ENCODE results near the gene LMAN1.
A peak's percentile ranks its signal among the peaks of the same experiment; 100 is the strongest.

Gene LMAN1

GRCh38 chr18:59358414-59358711 is 702 bp downstream of the LMAN1 start:
- Histone ChIP-seq H3K4me3 (ENCODE audit: low read length) (peak overlapping the region; percentile 100), H3K36me3 (ENCODE audit: control insufficient read depth, insufficient read depth, low read length, severe bottlenecking) (peaks cover 21% of the 10 kb centered on the region), H3K4me1 (ENCODE audit: control insufficient read depth, insufficient read depth, low read length) (peaks cover 27% of the 10 kb centered on the region), H3K9me3 (ENCODE audit: control insufficient read depth, low read length) (no peaks in the 10 kb centered on the region), H3K9ac (ENCODE audit: low read length) (peak overlapping the region; percentile 99), H3K27me3 (replicated peaks; ENCODE audit: control insufficient read depth, insufficient read depth, low read length) (no peaks in the 10 kb centered on the region)
- DNase-seq (ENCODE audit: low read depth), result peak; percentile 80

- DNase-seq (ENCODE audit: low read depth), result peak; percentile 70
Observed at GRCh38 chr18:59357928-59358327, 1.1 kb downstream of the LMAN1 start.

GRCh38 chr18:59354731-59355130 is 4.3 kb downstream of the LMAN1 start:
- no peak overlapping the region for H3K9ac ChIP-seq (ENCODE audit: low read length)
- no peak overlapping the region for H3K4me3 ChIP-seq (ENCODE audit: low read length)
- H3K9me3 ChIP-seq (ENCODE audit: control insufficient read depth, low read length), result no peaks in the 10 kb centered on the region
- H3K4me1 ChIP-seq (ENCODE audit: control insufficient read depth, insufficient read depth, low read length), result peaks cover 27% of the 10 kb centered on the region
- no peak for DNase-seq (ENCODE audit: low read depth)
- peaks cover 53% of the 10 kb centered on the region for H3K36me3 ChIP-seq (ENCODE audit: control insufficient read depth, insufficient read depth, low read length, severe bottlenecking)
- H3K27me3 ChIP-seq (replicated peaks; ENCODE audit: control insufficient read depth, insufficient read depth, low read length), result no peaks in the 10 kb centered on the region

More at GRCh38 chr18:59357928-59358327, 1.1 kb downstream of the LMAN1 start:
- no peaks in the 10 kb centered on the region for H3K9me3 ChIP-seq (ENCODE audit: control insufficient read depth, low read length)
- peaks cover 27% of the 10 kb centered on the region for H3K4me1 ChIP-seq (ENCODE audit: control insufficient read depth, insufficient read depth, low read length)
- H3K9ac ChIP-seq (ENCODE audit: low read length), result peak overlapping the region; percentile 99
- H3K36me3 ChIP-seq (ENCODE audit: control insufficient read depth, insufficient read depth, low read length, severe bottlenecking), result peaks cover 26% of the 10 kb centered on the region
- no peaks in the 10 kb centered on the region for H3K27me3 ChIP-seq (replicated peaks; ENCODE audit: control insufficient read depth, insufficient read depth, low read length)
- H3K4me3 ChIP-seq (ENCODE audit: low read length), result peak overlapping the region; percentile 100

GRCh38 chr18:59353079-59353680 is 5.9 kb downstream of the LMAN1 start:
- Histone ChIP-seq H3K9ac (ENCODE audit: low read length) (no peak overlapping the region), H3K36me3 (ENCODE audit: control insufficient read depth, insufficient read depth, low read length, severe bottlenecking) (peaks cover 69% of the 10 kb centered on the region)
- DNase-seq (ENCODE audit: low read depth), result no peak

GRCh38 chr18:59352250-59352855 is 6.7 kb downstream of the LMAN1 start:
- no peak for DNase-seq (ENCODE audit: low read depth)
- H3K4me1 ChIP-seq (ENCODE audit: control insufficient read depth, insufficient read depth, low read length), result peaks cover 23% of the 10 kb centered on the region
- no peaks in the 10 kb centered on the region for H3K9me3 ChIP-seq (ENCODE audit: control insufficient read depth, low read length)
- H3K36me3 ChIP-seq (ENCODE audit: control insufficient read depth, insufficient read depth, low read length, severe bottlenecking), result peaks cover 77% of the 10 kb centered on the region
- no peaks in the 10 kb centered on the region for H3K27me3 ChIP-seq (replicated peaks; ENCODE audit: control insufficient read depth, insufficient read depth, low read length)
- no peak overlapping the region for H3K4me3 ChIP-seq (ENCODE audit: low read length)
- no peak overlapping the region for H3K9ac ChIP-seq (ENCODE audit: low read length)

More at GRCh38 chr18:59353079-59353680, 5.9 kb downstream of the LMAN1 start:
- Histone ChIP-seq H3K4me3 (ENCODE audit: low read length) (no peak overlapping the region), H3K9me3 (ENCODE audit: control insufficient read depth, low read length) (no peaks in the 10 kb centered on the region), H3K4me1 (ENCODE audit: control insufficient read depth, insufficient read depth, low read length) (peaks cover 27% of the 10 kb centered on the region), H3K27me3 (replicated peaks; ENCODE audit: control insufficient read depth, insufficient read depth, low read length) (no peaks in the 10 kb centered on the region)

GRCh38 chr18:59345556-59345955 is 13.5 kb downstream of the LMAN1 start:
- Histone ChIP-seq H3K9ac (ENCODE audit: low read length) (no peak overlapping the region), H3K36me3 (ENCODE audit: control insufficient read depth, insufficient read depth, low read length, severe bottlenecking) (peaks cover 80% of the 10 kb centered on the region)
- no peak for DNase-seq (ENCODE audit: low read depth)

GRCh38 chr18:59344996-59345395 is 14.1 kb downstream of the LMAN1 start:
- DNase-seq (ENCODE audit: low read depth), result no peak
- H3K27me3 ChIP-seq (replicated peaks; ENCODE audit: control insufficient read depth, insufficient read depth, low read length), result no peaks in the 10 kb centered on the region
- H3K9me3 ChIP-seq (ENCODE audit: control insufficient read depth, low read length), result peaks cover 18% of the 10 kb centered on the region
- H3K4me3 ChIP-seq (ENCODE audit: low read length), result no peak overlapping the region
- no peak overlapping the region for H3K9ac ChIP-seq (ENCODE audit: low read length)
- peaks cover 84% of the 10 kb centered on the region for H3K36me3 ChIP-seq (ENCODE audit: control insufficient read depth, insufficient read depth, low read length, severe bottlenecking)
- peaks cover 11% of the 10 kb centered on the region for H3K4me1 ChIP-seq (ENCODE audit: control insufficient read depth, insufficient read depth, low read length)

More at GRCh38 chr18:59345556-59345955, 13.5 kb downstream of the LMAN1 start:
- Histone ChIP-seq H3K4me1 (ENCODE audit: control insufficient read depth, insufficient read depth, low read length) (peaks cover 11% of the 10 kb centered on the region), H3K9me3 (ENCODE audit: control insufficient read depth, low read length) (peaks cover 13% of the 10 kb centered on the region), H3K27me3 (replicated peaks; ENCODE audit: control insufficient read depth, insufficient read depth, low read length) (no peaks in the 10 kb centered on the region), H3K4me3 (ENCODE audit: low read length) (no peak overlapping the region)

- peaks cover 84% of the 10 kb centered on the region for H3K36me3 ChIP-seq (ENCODE audit: control insufficient read depth, insufficient read depth, low read length, severe bottlenecking)
- H3K4me1 ChIP-seq (ENCODE audit: control insufficient read depth, insufficient read depth, low read length), result peaks cover 15% of the 10 kb centered on the region
- no peak for DNase-seq (ENCODE audit: low read depth)
- no peak overlapping the region for H3K9ac ChIP-seq (ENCODE audit: low read length)
- no peak overlapping the region for H3K4me3 ChIP-seq (ENCODE audit: low read length)
- peaks cover 23% of the 10 kb centered on the region for H3K9me3 ChIP-seq (ENCODE audit: control insufficient read depth, low read length)
- no peaks in the 10 kb centered on the region for H3K27me3 ChIP-seq (replicated peaks; ENCODE audit: control insufficient read depth, insufficient read depth, low read length)
Observed at GRCh38 chr18:59343926-59344325, 15.1 kb downstream of the LMAN1 start.

GRCh38 chr18:59340817-59341216 is 18.2 kb downstream of the LMAN1 start:
- Histone ChIP-seq H3K4me1 (ENCODE audit: control insufficient read depth, insufficient read depth, low read length) (peaks cover 15% of the 10 kb centered on the region), H3K27me3 (replicated peaks; ENCODE audit: control insufficient read depth, insufficient read depth, low read length) (no peaks in the 10 kb centered on the region), H3K4me3 (ENCODE audit: low read length) (no peak overlapping the region), H3K9ac (ENCODE audit: low read length) (no peak overlapping the region), H3K9me3 (ENCODE audit: control insufficient read depth, low read length) (peaks cover 23% of the 10 kb centered on the region), H3K36me3 (ENCODE audit: control insufficient read depth, insufficient read depth, low read length, severe bottlenecking) (peaks cover 82% of the 10 kb centered on the region)
- DNase-seq (ENCODE audit: low read depth), result no peak

- no peak for DNase-seq (ENCODE audit: low read depth)
- Histone ChIP-seq H3K27me3 (replicated peaks; ENCODE audit: control insufficient read depth, insufficient read depth, low read length) (no peaks in the 10 kb centered on the region), H3K9me3 (ENCODE audit: control insufficient read depth, low read length) (peaks cover 23% of the 10 kb centered on the region), H3K4me3 (ENCODE audit: low read length) (no peak overlapping the region), H3K4me1 (ENCODE audit: control insufficient read depth, insufficient read depth, low read length) (peaks cover 10% of the 10 kb centered on the region), H3K36me3 (ENCODE audit: control insufficient read depth, insufficient read depth, low read length, severe bottlenecking) (peaks cover 82% of the 10 kb centered on the region), H3K9ac (ENCODE audit: low read length) (no peak overlapping the region)
Observed at GRCh38 chr18:59340312-59340711, 18.8 kb downstream of the LMAN1 start.

- H3K27me3 ChIP-seq (replicated peaks; ENCODE audit: control insufficient read depth, insufficient read depth, low read length), result no peaks in the 10 kb centered on the region
- H3K9ac ChIP-seq (ENCODE audit: low read length), result no peak overlapping the region
- no peaks in the 10 kb centered on the region for H3K4me1 ChIP-seq (ENCODE audit: control insufficient read depth, insufficient read depth, low read length)
- no peak overlapping the region for H3K4me3 ChIP-seq (ENCODE audit: low read length)
- H3K36me3 ChIP-seq (ENCODE audit: control insufficient read depth, insufficient read depth, low read length, severe bottlenecking), result peaks cover 97% of the 10 kb centered on the region
- no peak for DNase-seq (ENCODE audit: low read depth)
- H3K9me3 ChIP-seq (ENCODE audit: control insufficient read depth, low read length), result no peaks in the 10 kb centered on the region
Observed at GRCh38 chr18:59332986-59333385, 26.1 kb downstream of the LMAN1 start.

- no peak overlapping the region for H3K4me3 ChIP-seq (ENCODE audit: low read length)
- no peaks in the 10 kb centered on the region for H3K9me3 ChIP-seq (ENCODE audit: control insufficient read depth, low read length)
- no peak for DNase-seq (ENCODE audit: low read depth)
- H3K36me3 ChIP-seq (ENCODE audit: control insufficient read depth, insufficient read depth, low read length, severe bottlenecking), result peaks cover 85% of the 10 kb centered on the region
- no peaks in the 10 kb centered on the region for H3K27me3 ChIP-seq (replicated peaks; ENCODE audit: control insufficient read depth, insufficient read depth, low read length)
- H3K4me1 ChIP-seq (ENCODE audit: control insufficient read depth, insufficient read depth, low read length), result no peaks in the 10 kb centered on the region
- H3K9ac ChIP-seq (ENCODE audit: low read length), result no peak overlapping the region
Observed at GRCh38 chr18:59328683-59329082, 30.4 kb downstream of the LMAN1 start.
